GM18505 (cell line): ENCODE results near the gene TTC39C.
A peak's percentile ranks its signal among the peaks of the same experiment; 100 is the strongest.

Experiments used
- ATAC-seq: cut with Tn5 transposase; IDR thresholded peaks from one replicate; pipeline ENCODE4 v1.9.1; 2021; ENCODE audit not compliant: unreplicated experiment
- POLR2A ChIP-seq: IDR thresholded peaks from 4 replicates; pipeline ENCODE4 v1.6.1; 2011; ENCODE audit warnings: borderline replicate concordance; ENCODE audit not compliant: insufficient read depth, insufficient read length; ENCODE audit errors: extremely low read depth

The TTC39C gene

DNA sequence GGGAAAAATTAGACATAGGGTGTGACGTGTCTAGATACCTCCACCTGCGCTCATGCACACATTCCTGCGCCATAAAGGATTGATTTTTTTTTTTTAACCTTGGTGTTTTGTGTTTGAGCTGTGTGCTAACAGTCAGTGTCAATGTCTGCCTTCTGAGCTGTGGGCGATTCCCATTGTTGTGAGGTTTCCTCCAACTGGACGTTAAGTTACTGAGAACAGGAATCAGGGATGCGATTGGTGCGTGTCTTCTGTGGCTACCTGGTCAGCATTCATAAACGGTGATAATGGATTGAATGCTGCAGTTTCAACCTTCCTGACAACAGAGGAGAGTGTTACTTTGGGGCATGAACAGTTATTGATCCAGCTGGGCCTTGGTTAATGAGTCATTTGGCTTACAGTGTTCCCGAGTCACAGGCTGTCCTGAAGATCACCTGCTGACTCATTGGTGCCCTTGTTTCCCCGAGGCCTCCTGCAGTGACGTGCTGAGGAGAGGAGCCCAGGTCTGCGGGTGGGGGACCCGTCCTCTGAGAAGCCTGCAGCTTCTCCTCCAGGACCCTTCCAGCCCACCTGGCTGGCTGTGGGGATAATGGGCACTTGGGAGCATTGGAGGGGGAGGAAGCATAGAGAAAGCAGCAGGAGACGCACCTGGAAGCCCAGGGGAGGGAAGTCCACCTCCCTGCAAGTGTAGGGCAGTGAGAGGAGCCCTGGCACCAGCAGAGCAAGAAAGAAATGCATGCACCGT, 98.5 kb downstream of the TTC39C start:
- TF ChIP-seq POLR2A, result no peak
- no peak for ATAC-seq

DNA sequence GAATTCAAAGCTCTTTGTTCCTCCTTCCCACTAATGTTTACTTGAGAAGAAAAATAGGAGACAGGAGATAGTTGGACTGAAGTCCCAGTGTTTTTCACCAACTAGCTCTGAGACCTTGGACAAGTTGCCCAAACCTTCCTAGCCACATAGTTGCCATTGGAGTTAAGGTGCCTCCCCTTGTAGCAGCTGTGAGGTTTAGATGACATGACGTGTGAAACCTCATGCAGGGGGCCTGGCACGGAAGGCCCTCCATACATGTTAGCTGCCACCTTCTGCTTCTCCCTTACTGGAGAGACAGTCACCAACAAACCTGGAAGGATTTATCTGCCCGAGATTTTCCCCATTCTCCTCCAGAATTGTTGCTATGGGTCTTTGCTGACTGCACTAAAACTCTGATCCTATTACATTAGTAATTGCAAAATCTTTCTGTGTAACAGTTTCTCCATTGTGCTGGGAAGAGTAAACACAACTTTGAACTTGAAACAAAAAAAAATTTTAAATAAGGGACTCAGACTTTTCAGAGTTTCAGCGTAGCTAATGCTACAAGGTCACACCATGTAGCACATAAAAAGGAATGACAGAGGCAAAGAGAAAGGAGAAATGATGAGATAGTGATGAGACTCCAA, 100.5 kb downstream of the TTC39C start:
- TF ChIP-seq POLR2A, result no peak
- ATAC-seq, result no peak

DNA sequence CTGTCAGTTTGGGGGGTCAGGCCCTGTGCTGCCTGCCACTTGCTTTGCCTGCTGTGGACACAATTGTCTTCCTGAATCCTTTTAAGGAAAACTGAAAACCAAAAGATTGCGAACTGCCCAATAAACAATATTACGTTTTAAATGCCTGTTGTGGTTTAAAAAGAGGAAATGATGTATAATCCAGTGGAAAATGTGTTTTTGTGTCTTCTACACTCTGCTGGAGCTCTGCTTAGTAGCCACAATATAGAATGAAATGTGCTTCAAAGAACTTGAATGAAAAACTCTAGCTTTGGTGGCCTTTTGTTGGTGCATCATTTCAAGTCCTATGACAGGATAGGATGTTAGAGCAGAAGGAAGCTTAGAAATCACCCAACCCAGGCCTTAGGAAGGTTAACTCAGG, 101.1 kb downstream of the TTC39C start:
- no peak for TF ChIP-seq POLR2A
- ATAC-seq, result no peak

DNA sequence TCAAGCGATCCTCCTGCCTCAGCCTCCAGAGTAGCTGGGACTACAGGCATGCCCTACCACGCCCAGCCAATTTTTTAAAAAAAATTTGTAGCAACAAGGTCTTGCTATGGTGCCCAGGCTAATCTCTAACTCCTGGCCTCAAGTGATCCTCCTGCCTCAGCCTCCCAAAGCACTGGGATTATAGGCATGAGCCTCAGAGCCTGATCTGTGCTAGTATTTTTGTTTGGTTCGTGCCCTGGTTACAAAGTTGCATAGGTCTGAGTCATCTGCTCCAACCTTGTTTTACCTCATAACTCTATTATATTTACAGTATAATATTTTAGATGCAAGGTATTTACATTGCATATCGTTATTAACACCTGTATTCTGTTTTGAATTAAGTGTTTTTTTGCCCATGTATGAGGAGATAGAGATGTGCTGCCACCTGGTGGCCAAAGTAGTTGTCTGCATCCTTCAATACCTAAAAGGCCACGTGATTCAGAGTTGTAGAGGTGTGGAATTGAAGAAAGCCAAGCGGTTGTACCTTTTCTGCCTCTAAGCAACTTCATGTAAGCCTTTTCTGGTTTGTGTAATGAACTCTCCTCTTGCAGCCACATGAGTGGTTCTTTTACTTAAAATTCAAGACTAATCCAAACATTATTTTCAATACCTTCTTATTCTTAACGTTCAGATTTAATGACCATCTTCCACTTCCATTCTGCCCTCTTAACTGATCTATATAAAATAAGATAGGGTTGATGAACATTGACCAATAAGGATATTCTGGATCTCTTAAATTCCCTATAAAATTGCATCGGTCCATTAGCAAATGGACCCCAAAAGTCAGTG, 104.4 kb downstream of the TTC39C start:
- no peak for TF ChIP-seq POLR2A
- ATAC-seq, result peak; percentile 52

DNA sequence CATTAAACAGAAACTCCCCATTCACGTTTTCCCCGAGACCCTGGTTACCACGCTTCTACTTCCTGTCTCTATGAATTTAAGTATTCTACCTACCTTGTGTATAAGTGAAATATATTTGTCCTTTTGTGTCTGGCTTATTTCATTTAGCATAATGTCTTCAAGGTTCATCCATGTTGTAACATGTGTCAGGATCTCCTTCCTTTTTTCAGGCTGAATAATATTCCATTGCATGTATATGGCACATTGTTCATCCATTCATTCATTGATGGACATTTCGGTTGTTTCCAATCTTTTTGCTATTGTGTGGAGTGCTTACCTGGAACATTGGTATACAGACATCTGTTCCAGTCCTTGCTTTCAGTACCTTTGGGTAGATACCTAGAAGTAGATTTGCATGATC, 106.1 kb downstream of the TTC39C start:
- no peak for ATAC-seq
- no peak for TF ChIP-seq POLR2A

DNA sequence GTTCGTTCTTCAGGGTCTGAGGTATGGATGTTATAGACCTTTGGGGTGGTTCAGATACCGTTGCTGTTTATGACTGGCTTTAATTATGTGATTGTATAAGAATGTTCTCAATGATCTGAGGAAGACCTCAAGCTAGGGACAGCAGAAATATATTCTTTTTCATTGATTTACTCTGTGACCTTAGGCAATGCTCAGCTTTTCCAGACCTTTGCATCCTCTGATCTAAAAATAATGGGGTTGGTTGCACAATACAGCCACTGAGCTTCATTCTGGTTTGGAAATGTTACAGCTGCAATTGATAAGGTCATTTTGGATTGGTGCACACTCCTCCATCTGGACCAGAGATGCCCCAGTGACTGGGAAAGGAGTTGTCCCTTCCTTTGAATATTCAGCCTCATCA, 107.1 kb downstream of the TTC39C start:
- TF ChIP-seq POLR2A, result no peak
- no peak for ATAC-seq

DNA sequence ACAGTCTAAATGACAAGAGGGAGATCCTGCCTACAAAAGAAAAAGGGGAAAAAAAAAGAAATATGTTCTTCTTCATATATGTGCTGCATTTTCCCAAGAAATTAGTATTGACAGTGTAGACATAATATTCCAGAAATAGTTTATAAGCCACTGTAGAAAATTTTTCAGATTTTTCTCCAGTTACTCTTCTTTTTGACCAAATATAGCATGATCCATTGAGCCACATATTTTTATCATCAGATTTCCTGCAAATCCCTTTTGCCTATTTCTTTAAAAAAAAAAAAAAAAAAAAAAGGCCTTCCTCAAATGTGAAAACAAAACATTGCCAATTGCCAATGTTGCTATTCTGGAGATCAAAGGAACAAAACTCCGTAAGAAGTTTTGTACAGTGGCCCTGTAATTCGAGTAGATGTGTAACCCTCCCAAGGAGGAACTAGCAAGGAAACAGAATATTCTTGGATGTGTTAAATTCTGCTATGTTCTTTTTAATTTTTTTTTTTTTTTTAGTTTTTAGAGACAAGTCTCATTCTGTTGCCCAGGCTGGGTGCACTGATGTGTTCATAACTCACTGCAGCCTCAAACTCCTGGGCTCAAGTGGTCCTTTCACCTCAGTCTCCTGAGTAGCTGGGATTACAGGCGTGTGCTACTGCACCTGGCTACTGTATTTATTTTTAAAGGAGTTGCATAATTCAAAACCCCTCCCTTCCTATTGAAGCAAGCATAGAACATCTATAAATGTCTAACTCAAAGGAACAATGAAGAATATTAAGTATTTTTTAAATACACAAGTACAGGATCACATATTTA, 111.8 kb downstream of the TTC39C start:
- no peak for ATAC-seq

DNA sequence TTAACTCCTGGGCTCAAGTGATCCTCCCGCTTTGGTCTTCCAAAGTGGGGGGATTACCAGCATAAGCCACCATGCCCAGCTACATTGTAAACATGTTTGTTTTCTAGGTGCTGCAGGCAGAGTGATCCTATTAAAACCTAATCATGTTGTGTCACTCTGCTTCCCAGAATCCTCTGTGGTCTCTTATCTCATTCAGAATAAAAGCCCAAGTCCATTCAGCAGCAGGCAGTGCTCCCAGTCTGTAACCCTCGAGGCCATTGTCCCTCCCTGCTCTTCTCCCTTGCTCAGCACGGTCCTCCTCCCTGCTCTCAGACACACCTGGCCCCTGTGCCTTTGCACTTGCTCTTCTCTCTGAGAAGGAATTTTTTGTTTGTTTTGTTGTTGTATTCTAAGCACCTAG, 113.2 kb downstream of the TTC39C start:
- no peak for ATAC-seq
- no peak for TF ChIP-seq POLR2A

More for the DNA sequence above, 111.8 kb downstream of the TTC39C start:
- TF ChIP-seq POLR2A, result no peak

DNA sequence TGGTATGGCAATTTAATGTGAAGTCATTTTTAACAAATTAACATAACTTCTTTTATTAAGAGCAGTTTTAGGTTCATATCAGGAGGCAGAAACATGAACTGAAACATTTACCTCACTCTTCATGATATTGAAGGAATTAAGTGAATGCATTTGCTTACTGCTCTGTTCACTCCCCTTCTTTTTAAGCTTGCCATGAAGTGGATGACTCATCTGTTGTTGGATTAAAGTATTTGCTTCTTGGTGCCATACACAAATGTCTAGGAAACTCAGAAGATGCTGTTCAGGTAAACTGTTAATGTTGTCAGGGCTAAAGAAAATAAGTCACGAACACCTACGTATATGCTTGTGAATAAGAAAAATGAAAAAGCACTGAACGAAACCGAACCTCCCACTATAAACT, 114.1 kb downstream of the TTC39C start:
- ATAC-seq, result no peak
- TF ChIP-seq POLR2A, result no peak

DNA sequence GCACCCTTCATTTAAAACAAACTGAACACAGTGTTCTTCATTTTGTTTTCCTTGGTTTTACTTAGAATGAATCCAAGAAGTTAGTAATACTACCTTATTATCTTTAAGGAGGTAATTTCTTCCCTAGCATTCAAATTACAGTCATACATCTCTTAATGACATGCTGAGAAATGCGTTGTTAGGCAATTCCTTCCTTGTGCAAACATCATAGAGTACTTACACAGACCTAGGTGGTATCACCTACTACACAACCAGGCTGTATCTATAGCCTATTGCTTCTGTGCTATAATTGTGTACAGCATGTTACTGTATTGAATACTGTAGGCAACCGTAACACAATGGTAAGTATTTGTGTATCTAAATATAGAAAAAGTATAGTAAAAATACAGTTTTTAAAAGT, 115.9 kb downstream of the TTC39C start:
- no peak for ATAC-seq
- no peak for TF ChIP-seq POLR2A

DNA sequence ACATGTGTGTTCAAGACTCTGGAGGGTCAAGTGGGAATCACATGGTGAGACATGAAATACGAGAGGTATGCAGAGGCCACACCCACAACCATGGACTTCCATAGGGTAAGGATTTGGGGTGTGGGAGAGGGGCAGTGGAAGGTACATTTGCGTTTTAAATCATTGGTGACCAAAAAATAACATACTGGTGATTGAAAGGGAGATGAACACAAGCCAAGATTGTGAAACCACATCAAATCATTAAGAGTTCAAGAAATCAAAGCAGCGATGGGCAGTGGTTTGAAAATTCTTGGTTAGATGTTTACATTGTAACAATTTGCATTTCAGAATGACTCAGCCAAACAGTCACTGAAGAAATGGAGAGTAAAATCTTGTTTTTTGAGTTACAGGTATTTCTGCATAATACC, 122.4 kb downstream of the TTC39C start:
- no peak for TF ChIP-seq POLR2A
- no peak for ATAC-seq

DNA sequence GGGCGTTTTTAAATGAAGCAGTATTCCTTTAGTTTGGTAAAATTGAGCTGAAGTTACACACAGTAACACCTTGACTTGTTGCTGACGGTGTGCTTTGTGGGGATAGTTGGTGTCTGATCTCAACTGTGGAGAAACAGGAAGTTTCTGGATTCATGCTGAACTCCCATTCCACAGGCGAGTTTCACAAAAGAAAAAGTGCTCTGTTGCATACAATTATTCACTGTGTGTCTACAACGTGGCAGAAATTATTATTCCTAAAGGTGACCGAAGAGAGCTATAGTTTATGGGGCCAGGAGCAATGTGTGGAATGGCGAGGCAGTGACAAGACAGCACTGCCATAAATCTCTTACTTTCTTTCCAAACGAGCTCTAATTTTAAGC, 123.8 kb downstream of the TTC39C start:
- no peak for ATAC-seq
- TF ChIP-seq POLR2A, result no peak
